ENCODE measurements around the gene SULT4A1. TPM values are rescaled to one million over a fixed set of nuclear protein-coding genes. Genes with fewer than 3 reads are reported as not detected.

SULT4A1 gene
- polyA plus RNA-seq, 1 experiment = 0.39 TPM

DNA sequence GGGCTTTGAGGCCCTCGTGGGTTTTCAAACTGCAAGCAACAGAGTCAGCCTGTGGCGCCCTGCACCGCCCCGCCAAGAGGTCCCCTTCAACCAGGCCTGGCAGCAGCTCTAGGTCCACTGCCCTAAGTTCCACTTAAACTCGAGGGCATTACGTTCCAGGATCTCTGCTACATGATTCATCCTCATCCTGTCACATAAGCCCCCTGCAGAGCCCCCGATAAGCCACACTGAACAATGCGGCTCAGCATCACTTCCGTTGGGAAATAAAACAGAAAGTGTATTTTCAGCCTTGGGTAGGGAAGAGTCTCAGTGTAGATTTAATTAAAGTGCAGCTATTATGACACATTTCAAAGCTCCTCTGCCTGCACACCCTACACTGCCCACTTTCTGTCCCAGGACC, 24.6 kb downstream of the SULT4A1 start:
- POLR2A ChIA-PET = no interaction called here
- CTCF ChIA-PET = interaction anchor here (1.0 to 2.1 kb wide), 2 partner anchors 8 to 11 kb away, joined by 4 to 8 read pairs; no protein-coding TSS in a partner anchor
- Histone ChIP-seq H3K36me3 (ENCODE audit: control insufficient read depth, insufficient read depth, low read length) (no peaks in the 10 kb centered on the region), H3K27me3 (ENCODE audit: control insufficient read depth, insufficient read depth, low read length) (no peaks in the 10 kb centered on the region), H3K4me3 (ENCODE audit: low read depth, low read length) (no peak overlapping the region)
- no peak for DNase-seq (ENCODE audit: low read depth)
- TF ChIP-seq, protein P1, sequence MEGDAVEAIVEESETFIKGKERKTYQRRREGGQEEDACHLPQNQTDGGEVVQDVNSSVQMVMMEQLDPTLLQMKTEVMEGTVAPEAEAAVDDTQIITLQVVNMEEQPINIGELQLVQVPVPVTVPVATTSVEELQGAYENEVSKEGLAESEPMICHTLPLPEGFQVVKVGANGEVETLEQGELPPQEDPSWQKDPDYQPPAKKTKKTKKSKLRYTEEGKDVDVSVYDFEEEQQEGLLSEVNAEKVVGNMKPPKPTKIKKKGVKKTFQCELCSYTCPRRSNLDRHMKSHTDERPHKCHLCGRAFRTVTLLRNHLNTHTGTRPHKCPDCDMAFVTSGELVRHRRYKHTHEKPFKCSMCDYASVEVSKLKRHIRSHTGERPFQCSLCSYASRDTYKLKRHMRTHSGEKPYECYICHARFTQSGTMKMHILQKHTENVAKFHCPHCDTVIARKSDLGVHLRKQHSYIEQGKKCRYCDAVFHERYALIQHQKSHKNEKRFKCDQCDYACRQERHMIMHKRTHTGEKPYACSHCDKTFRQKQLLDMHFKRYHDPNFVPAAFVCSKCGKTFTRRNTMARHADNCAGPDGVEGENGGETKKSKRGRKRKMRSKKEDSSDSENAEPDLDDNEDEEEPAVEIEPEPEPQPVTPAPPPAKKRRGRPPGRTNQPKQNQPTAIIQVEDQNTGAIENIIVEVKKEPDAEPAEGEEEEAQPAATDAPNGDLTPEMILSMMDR (IDR thresholded peaks at IDR 0.05; ENCODE audit: insufficient read depth, low read depth, low read length) = no peak

DNA sequence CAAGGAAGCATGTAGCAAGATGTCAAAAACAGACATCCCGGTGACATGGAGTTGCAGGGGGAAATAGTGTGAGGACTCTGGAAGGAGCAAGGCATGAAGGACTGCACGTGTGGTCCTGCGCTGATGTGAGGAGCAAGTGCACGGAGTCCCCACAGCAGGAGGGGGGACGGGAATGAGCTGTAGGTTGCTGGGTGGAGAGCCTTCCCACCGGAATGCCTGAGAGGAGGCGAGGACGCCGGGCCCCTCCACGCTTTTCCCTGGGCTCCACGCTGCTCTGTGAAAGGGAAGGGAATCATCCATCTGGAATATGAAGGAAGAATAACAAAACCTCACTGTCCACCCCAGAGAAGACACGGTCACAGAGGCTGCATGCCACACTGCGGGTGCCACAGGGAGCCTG, 26.6 kb downstream of the SULT4A1 start:
- no peak overlapping the region for H3K4me3 ChIP-seq (ENCODE audit: low read depth, low read length)
- POLR2A ChIA-PET = no interaction called here
- CTCF ChIA-PET = interaction anchor here (1.2 kb wide), 1 partner anchor 12 kb away, joined by 7 read pairs; no protein-coding TSS in a partner anchor
- H3K27me3 ChIP-seq (ENCODE audit: control insufficient read depth, insufficient read depth, low read length) = no peaks in the 10 kb centered on the region
- DNase-seq (ENCODE audit: low read depth) = no peak
- no peaks in the 10 kb centered on the region for H3K36me3 ChIP-seq (ENCODE audit: control insufficient read depth, insufficient read depth, low read length)
- TF ChIP-seq, protein P1 (IDR thresholded peaks at IDR 0.05; ENCODE audit: insufficient read depth, low read depth, low read length) = no peak

DNA sequence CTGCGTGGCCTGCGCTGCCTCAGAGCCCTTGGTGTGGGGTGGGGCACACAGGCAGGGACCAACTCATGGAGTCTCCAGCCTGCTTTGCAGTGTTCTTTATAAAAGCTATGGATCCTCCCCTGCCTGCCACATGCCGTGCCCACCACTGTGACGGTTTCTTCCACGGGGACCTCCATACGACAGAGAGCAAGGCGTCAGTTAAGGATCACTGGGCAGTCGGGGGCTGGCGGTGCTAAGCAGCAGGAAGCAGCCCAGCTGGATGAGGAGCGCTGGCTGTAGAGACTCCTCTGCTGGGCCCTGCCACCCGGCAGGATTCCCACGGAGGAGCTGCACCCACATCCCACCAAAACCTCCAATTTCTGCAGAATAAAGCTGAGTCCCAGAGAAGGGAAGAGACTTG, 27.1 kb downstream of the SULT4A1 start:
- no peak overlapping the region for H3K4me3 ChIP-seq (ENCODE audit: low read depth, low read length)
- no peak for DNase-seq (ENCODE audit: low read depth)
- TF ChIP-seq, protein P1 (IDR thresholded peaks at IDR 0.05; ENCODE audit: insufficient read depth, low read depth, low read length) = no peak
- H3K27me3 ChIP-seq (ENCODE audit: control insufficient read depth, insufficient read depth, low read length) = no peaks in the 10 kb centered on the region
- no peaks in the 10 kb centered on the region for H3K36me3 ChIP-seq (ENCODE audit: control insufficient read depth, insufficient read depth, low read length)
- POLR2A ChIA-PET = no interaction called here
- CTCF ChIA-PET = interaction anchor here (1.2 kb wide), 1 partner anchor 13 kb away, joined by 7 read pairs; no protein-coding TSS in a partner anchor

DNA sequence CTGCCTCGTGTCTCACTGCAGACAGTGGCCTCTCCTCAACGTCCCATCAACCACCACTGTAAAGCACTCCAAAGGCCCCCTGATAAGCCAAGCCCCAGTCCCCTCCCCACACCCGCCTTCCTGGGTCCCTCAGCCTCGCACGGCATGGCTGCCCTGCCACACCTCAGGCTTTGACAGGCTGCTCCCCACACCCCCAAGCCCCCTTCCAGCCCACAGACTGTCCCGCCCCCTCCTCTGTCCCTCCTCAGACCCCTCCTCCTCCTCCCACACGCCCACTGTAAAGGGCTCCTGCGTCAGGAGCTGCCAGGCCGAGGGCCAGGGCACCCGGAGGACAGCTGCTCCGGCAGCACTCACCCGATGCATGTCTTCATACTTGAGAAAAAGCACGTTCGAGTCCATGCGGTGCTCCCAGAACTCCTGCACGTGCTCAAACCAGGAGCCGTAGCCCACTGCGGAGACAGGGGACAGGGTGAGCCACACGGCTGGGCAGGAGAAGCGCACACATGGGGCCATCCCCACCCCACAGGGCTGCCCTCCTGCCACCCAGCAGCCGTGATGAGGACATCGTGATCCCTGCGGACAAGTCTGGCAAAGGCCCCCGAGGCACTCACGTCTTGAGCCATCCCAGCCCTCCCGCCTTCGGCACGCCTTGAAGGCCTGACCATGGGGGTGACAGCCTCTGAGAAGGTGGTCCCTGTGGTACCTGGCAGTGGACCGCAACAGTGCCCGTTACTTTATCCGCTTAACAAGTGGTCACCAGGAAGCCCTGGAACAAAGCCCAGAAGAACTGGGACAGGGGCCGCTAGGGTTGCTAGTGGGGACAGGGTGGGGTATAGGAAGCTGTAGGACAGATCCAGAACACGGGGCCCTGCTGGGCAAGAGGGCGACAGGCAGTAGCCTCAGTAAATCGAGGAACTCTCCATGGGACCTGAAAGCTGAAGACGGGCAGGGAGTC, 28.8 kb downstream of the SULT4A1 start:
- Histone ChIP-seq H3K4me3 (ENCODE audit: low read depth, low read length) (no peak overlapping the region), H3K27me3 (ENCODE audit: control insufficient read depth, insufficient read depth, low read length) (no peaks in the 10 kb centered on the region), H3K36me3 (ENCODE audit: control insufficient read depth, insufficient read depth, low read length) (no peaks in the 10 kb centered on the region)
- ChIA-PET CTCF (no interaction called here), POLR2A (no interaction called here)
- DNase-seq (ENCODE audit: low read depth) = no peak
- TF ChIP-seq, protein P1 (IDR thresholded peaks at IDR 0.05; ENCODE audit: insufficient read depth, low read depth, low read length) = no peak

DNA sequence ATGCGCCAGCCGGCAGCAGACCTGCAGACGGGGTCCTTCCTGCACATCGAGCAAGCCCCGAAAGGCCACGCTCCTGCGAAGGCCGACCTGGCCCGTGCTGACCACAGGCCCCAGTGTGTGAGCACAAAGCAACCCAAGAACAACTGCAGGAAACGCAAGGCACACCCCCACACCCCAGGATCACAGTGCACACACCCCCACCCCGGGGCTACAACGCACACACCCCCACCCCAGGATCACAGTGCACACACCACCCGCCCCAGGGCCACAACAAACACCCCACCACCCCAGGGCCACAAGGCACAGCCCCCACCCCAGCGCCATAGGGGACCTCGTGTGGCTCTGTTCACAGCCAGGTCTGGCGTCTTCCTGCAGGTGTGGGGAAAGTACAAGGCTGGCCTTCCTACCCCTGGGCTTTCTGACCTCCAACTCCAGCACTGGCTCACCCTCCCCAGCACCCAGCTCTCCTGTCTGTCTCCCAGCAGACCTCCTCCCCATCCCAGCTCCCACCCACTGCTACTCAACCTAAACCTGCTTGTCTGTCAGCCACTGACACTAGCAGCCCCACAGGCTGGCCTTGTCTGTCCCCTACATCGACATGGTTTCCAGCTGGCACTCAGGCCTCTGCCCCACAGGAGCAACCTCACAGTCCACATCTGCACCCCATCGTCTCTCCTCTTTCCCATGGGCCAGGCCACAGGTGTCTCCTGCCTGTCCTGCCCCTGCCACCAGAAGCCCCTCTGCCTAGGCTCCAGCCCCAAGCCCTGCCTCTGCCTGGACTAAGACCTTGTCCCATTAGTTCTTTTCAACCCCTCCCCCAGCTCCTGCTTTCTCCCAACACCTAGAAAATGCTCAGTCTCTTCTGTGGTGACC, 29.7 kb downstream of the SULT4A1 start:
- no peaks in the 10 kb centered on the region; the same call in 1 of the 2 replicates for H3K27me3 ChIP-seq (ENCODE audit: control insufficient read depth, insufficient read depth, low read length)
- POLR2A ChIA-PET = no interaction called here
- no peak for DNase-seq (ENCODE audit: low read depth)
- H3K4me3 ChIP-seq (ENCODE audit: low read depth, low read length) = no peak overlapping the region
- CTCF ChIA-PET = no interaction called here
- TF ChIP-seq, protein P1 (IDR thresholded peaks at IDR 0.05; ENCODE audit: insufficient read depth, low read depth, low read length) = no peak
- no peaks in the 10 kb centered on the region for H3K36me3 ChIP-seq (ENCODE audit: control insufficient read depth, insufficient read depth, low read length)

Measured in BJ (cell line).